ENCODE measurements around the gene LRPPRC.

The LRPPRC gene

GRCh38 chr2:43941359-43941758, 54.4 kb downstream of the LRPPRC start:
- TF ChIP-seq CTCF (IDR thresholded peaks at IDR 0.05; ENCODE audit: low read depth, low read length): no peak
- no peak overlapping the region for H3K4me3 ChIP-seq (ENCODE audit: low read depth, low read length)

- H3K4me3 ChIP-seq (ENCODE audit: low read depth, low read length): no peak overlapping the region
- no peak for TF ChIP-seq CTCF (IDR thresholded peaks at IDR 0.05; ENCODE audit: low read depth, low read length)
Observed at GRCh38 chr2:43939695-43940256, 56.0 kb downstream of the LRPPRC start.

- TF ChIP-seq CTCF (IDR thresholded peaks at IDR 0.05; ENCODE audit: low read depth, low read length): no peak
- H3K4me3 ChIP-seq (ENCODE audit: low read depth, low read length): no peak overlapping the region
Observed at GRCh38 chr2:43937269-43937820, 58.4 kb downstream of the LRPPRC start.

GRCh38 chr2:43934567-43934966, 61.2 kb downstream of the LRPPRC start:
- no peak for TF ChIP-seq CTCF (IDR thresholded peaks at IDR 0.05; ENCODE audit: low read depth, low read length)
- H3K4me3 ChIP-seq (ENCODE audit: low read depth, low read length): no peak overlapping the region

GRCh38 chr2:43931293-43931692, 64.5 kb downstream of the LRPPRC start:
- TF ChIP-seq CTCF (IDR thresholded peaks at IDR 0.05; ENCODE audit: low read depth, low read length): no peak

GRCh38 chr2:43927442-43927841, 68.3 kb downstream of the LRPPRC start:
- no peak overlapping the region for H3K4me3 ChIP-seq (ENCODE audit: low read depth, low read length)
- no peak for TF ChIP-seq CTCF (IDR thresholded peaks at IDR 0.05; ENCODE audit: low read depth, low read length)

More at GRCh38 chr2:43931293-43931692, 64.5 kb downstream of the LRPPRC start:
- no peak overlapping the region for H3K4me3 ChIP-seq (ENCODE audit: low read depth, low read length)

- no peak for TF ChIP-seq CTCF (IDR thresholded peaks at IDR 0.05; ENCODE audit: low read depth, low read length)
- no peak overlapping the region for H3K4me3 ChIP-seq (ENCODE audit: low read depth, low read length)
Observed at GRCh38 chr2:43925431-43925830, 70.4 kb downstream of the LRPPRC start.

Measured in WI38 (cell line).